Karpas-422 (cell line): Measurements from ENCODE around the gene ARL15. TPM values are rescaled to one million over a fixed set of nuclear protein-coding genes. Genes with fewer than 3 reads are reported as not detected.

Source experiments
- DNase-seq: peaks from one replicate; pipeline ENCODE4 v3.0.0-alpha.2; 2015
- H2AFZ ChIP-seq: fragments of 200-600 bp; sonication (generic); 2 replicates; pipeline ENCODE4 v1.6.1; 2014; ENCODE audit warnings: antibody characterized with exemption, low read length, mixed read lengths
- H3K27ac ChIP-seq: fragments of 200-600 bp; sonication (generic); 2 replicates; pipeline ENCODE4 v1.5.1; 2014; ENCODE audit warnings: mild to moderate bottlenecking, low read length, moderate library complexity
- H3K27me3 ChIP-seq: fragments of 200-600 bp; sonication (generic); 2 replicates; pipeline ENCODE4 v1.6.1; 2014; ENCODE audit warnings: low read length, mixed read lengths
- H3K36me3 ChIP-seq: fragments of 200-600 bp; sonication (generic); 2 replicates; pipeline ENCODE4 v1.6.1; 2014; ENCODE audit warnings: low read length, mixed read lengths; ENCODE audit not compliant: insufficient read depth
- H3K4me1 ChIP-seq: fragments of 200-600 bp; sonication (generic); 2 replicates; pipeline ENCODE4 v1.6.1; 2014; ENCODE audit warnings: mild to moderate bottlenecking, low read length, mixed read lengths
- H3K4me2 ChIP-seq: fragments of 200-600 bp; sonication (generic); 2 replicates; pipeline ENCODE4 v1.6.1; 2014; ENCODE audit warnings: low read length, low read depth, mild to moderate bottlenecking; ENCODE audit not compliant: poor library complexity, severe bottlenecking
- H3K4me3 ChIP-seq: fragments of 200-600 bp; sonication (generic); 2 replicates; pipeline ENCODE4 v1.5.1; 2014; ENCODE audit warnings: mild to moderate bottlenecking, antibody characterized with exemption, low read length, mixed read lengths
- H3K79me2 ChIP-seq: fragments of 200-600 bp; sonication (generic); 2 replicates; pipeline ENCODE4 v1.6.1; 2014; ENCODE audit warnings: mild to moderate bottlenecking, low read length, mixed read lengths
- H3K9ac ChIP-seq: fragments of 200-600 bp; sonication (generic); 2 replicates; pipeline ENCODE4 v1.6.0; 2014; ENCODE audit warnings: low read length
- H3K9me2 ChIP-seq: fragments of 200-600 bp; sonication (generic), shearing (Covaris generic); replicated peaks from 2 replicates; pipeline ENCODE4 v1.6.0; 2014; ENCODE audit warnings: mild to moderate bottlenecking, low read length, moderate library complexity; ENCODE audit not compliant: insufficient read depth
- H3K9me3 ChIP-seq: fragments of 300-700, 200-600 bp; sonication (generic); 2 replicates; pipeline ENCODE4 v1.6.1; 2014; ENCODE audit warnings: low read length, mixed read lengths
- H4K20me1 ChIP-seq: fragments of 200-600 bp; sonication (generic); 2 replicates; pipeline ENCODE4 v1.6.1; 2014; ENCODE audit warnings: mild to moderate bottlenecking, antibody characterized with exemption, low read length, low read depth; ENCODE audit not compliant: insufficient read depth
- total RNA-seq: library from RNA; depleted of rRNA; stranded (reverse); fragments of >200 nt; shearing (Covaris generic); gene quantifications from 2 replicates; pipeline ENCODE4 v1.2.3, GENCODE V29; 2014; ENCODE audit warnings: low replicate concordance

Gene ARL15
- total RNA-seq, 1 experiment from 2014 or later: 10.7 TPM

- Histone ChIP-seq H3K4me3 (no peak overlapping the region), H3K9me2 (no peaks in the 10 kb centered on the region), H3K27me3 (no peaks in the 10 kb centered on the region), H3K36me3 (no peaks in the 10 kb centered on the region), H2AFZ (no peak overlapping the region), H4K20me1 (peaks cover 6% of the 10 kb centered on the region; the same call in 1 of the 2 replicates), H3K9me3 (no peaks in the 10 kb centered on the region), H3K27ac (no peak overlapping the region), H3K4me1 (no peaks in the 10 kb centered on the region), H3K9ac (no peak overlapping the region), H3K4me2 (no peak overlapping the region), H3K79me2 (no peaks in the 10 kb centered on the region)
- DNase-seq: no peak
Measured at GRCh38 chr5:54207566-54207965, 102.8 kb downstream of the ARL15 start.

GRCh38 chr5:54206580-54207229 lies 103.7 kb downstream of the ARL15 start:
- no peak overlapping the region for H3K9ac ChIP-seq
- H4K20me1 ChIP-seq: 0 out of 2 replicates have a peak, but pooled peaks cover 3% of the 10 kb centered on the region
- no peaks in the 10 kb centered on the region for H3K36me3 ChIP-seq
- no peak overlapping the region for H3K27ac ChIP-seq
- H3K27me3 ChIP-seq: no peaks in the 10 kb centered on the region
- no peaks in the 10 kb centered on the region for H3K4me1 ChIP-seq
- H3K4me3 ChIP-seq: no peak overlapping the region
- DNase-seq: no peak
- no peaks in the 10 kb centered on the region for H3K9me2 ChIP-seq
- H2AFZ ChIP-seq: no peak overlapping the region
- H3K79me2 ChIP-seq: no peaks in the 10 kb centered on the region
- H3K4me2 ChIP-seq: no peak overlapping the region
- no peaks in the 10 kb centered on the region for H3K9me3 ChIP-seq

GRCh38 chr5:54205918-54206317 lies 104.5 kb downstream of the ARL15 start:
- H3K4me2 ChIP-seq: no peak overlapping the region
- H4K20me1 ChIP-seq: 0 out of 2 replicates have a peak, but pooled peaks cover 3% of the 10 kb centered on the region
- no peak overlapping the region for H2AFZ ChIP-seq
- H3K9ac ChIP-seq: no peak overlapping the region
- H3K4me1 ChIP-seq: no peaks in the 10 kb centered on the region
- H3K79me2 ChIP-seq: no peaks in the 10 kb centered on the region
- H3K36me3 ChIP-seq: no peaks in the 10 kb centered on the region
- H3K9me3 ChIP-seq: no peaks in the 10 kb centered on the region
- no peak overlapping the region for H3K27ac ChIP-seq
- H3K9me2 ChIP-seq: no peaks in the 10 kb centered on the region
- H3K4me3 ChIP-seq: no peak overlapping the region
- no peak for DNase-seq
- H3K27me3 ChIP-seq: no peaks in the 10 kb centered on the region

GRCh38 chr5:54205453-54205852 lies 104.9 kb downstream of the ARL15 start:
- 0 out of 2 replicates have a peak, but pooled peaks cover 3% of the 10 kb centered on the region for H4K20me1 ChIP-seq
- H3K4me2 ChIP-seq: no peak overlapping the region
- H3K9me2 ChIP-seq: no peaks in the 10 kb centered on the region
- H3K79me2 ChIP-seq: no peaks in the 10 kb centered on the region
- DNase-seq: no peak
- H3K27ac ChIP-seq: no peak overlapping the region
- H2AFZ ChIP-seq: no peak overlapping the region
- H3K9ac ChIP-seq: no peak overlapping the region
- no peak overlapping the region for H3K4me3 ChIP-seq
- H3K36me3 ChIP-seq: no peaks in the 10 kb centered on the region
- H3K27me3 ChIP-seq: no peaks in the 10 kb centered on the region
- H3K4me1 ChIP-seq: no peaks in the 10 kb centered on the region
- no peaks in the 10 kb centered on the region for H3K9me3 ChIP-seq

GRCh38 chr5:54197018-54197417 lies 113.4 kb downstream of the ARL15 start:
- Histone ChIP-seq H3K9ac (no peak overlapping the region), H3K79me2 (no peaks in the 10 kb centered on the region), H3K4me3 (no peak overlapping the region), H3K27ac (no peak overlapping the region), H3K36me3 (no peaks in the 10 kb centered on the region), H4K20me1 (0 out of 2 replicates have a peak, but pooled peaks cover 4% of the 10 kb centered on the region), H3K27me3 (no peaks in the 10 kb centered on the region), H2AFZ (no peak overlapping the region), H3K4me1 (no peaks in the 10 kb centered on the region), H3K4me2 (no peak overlapping the region), H3K9me3 (no peaks in the 10 kb centered on the region), H3K9me2 (no peaks in the 10 kb centered on the region)
- no peak for DNase-seq

- no peak for DNase-seq
Measured at GRCh38 chr5:54195701-54196100, 114.7 kb downstream of the ARL15 start.

GRCh38 chr5:54194318-54194717 lies 116.1 kb downstream of the ARL15 start:
- no peaks in the 10 kb centered on the region for H3K36me3 ChIP-seq
- no peaks in the 10 kb centered on the region for H3K9me3 ChIP-seq
- H3K9ac ChIP-seq: no peak overlapping the region
- H3K4me3 ChIP-seq: no peak overlapping the region
- DNase-seq: no peak
- H3K27ac ChIP-seq: no peak overlapping the region
- no peak overlapping the region for H3K4me2 ChIP-seq
- H3K4me1 ChIP-seq: no peaks in the 10 kb centered on the region
- no peaks in the 10 kb centered on the region for H3K9me2 ChIP-seq
- H3K79me2 ChIP-seq: no peaks in the 10 kb centered on the region
- H3K27me3 ChIP-seq: no peaks in the 10 kb centered on the region
- 0 out of 2 replicates have a peak, but pooled peaks cover 4% of the 10 kb centered on the region for H4K20me1 ChIP-seq
- no peak overlapping the region for H2AFZ ChIP-seq

More at GRCh38 chr5:54195701-54196100, 114.7 kb downstream of the ARL15 start:
- Histone ChIP-seq H2AFZ (no peak overlapping the region), H3K4me3 (no peak overlapping the region), H3K9ac (no peak overlapping the region), H3K4me2 (no peak overlapping the region), H3K4me1 (no peaks in the 10 kb centered on the region), H3K79me2 (no peaks in the 10 kb centered on the region), H3K9me2 (no peaks in the 10 kb centered on the region), H4K20me1 (0 out of 2 replicates have a peak, but pooled peaks cover 4% of the 10 kb centered on the region), H3K27me3 (no peaks in the 10 kb centered on the region), H3K27ac (no peak overlapping the region), H3K36me3 (no peaks in the 10 kb centered on the region), H3K9me3 (no peaks in the 10 kb centered on the region)

- H4K20me1 ChIP-seq: no peaks in the 10 kb centered on the region
- H3K27me3 ChIP-seq: no peaks in the 10 kb centered on the region
- no peak overlapping the region for H3K27ac ChIP-seq
- no peaks in the 10 kb centered on the region for H3K4me1 ChIP-seq
- no peak overlapping the region for H3K4me2 ChIP-seq
- H3K9ac ChIP-seq: no peak overlapping the region
- H3K9me3 ChIP-seq: no peaks in the 10 kb centered on the region
- no peaks in the 10 kb centered on the region for H3K36me3 ChIP-seq
- DNase-seq: no peak
- no peak overlapping the region for H2AFZ ChIP-seq
- H3K9me2 ChIP-seq: no peaks in the 10 kb centered on the region
- H3K79me2 ChIP-seq: no peaks in the 10 kb centered on the region
- no peak overlapping the region for H3K4me3 ChIP-seq
Measured at GRCh38 chr5:54187694-54188093, 122.7 kb downstream of the ARL15 start.
